Measurements from ENCODE around the gene TNS2. TPM values are rescaled to one million over a fixed set of nuclear protein-coding genes. Genes with fewer than 3 reads are reported as not detected.

Gene TNS2
- total RNA-seq, result 78.8 to 91.7 TPM (median 86.4 TPM) in 3 replicates

GRCh38 chr12:53049571-53050318 is at the start of gene TNS2:
Gene TNS2 (plus strand): TSS chr12:53050065. CDS start chr12:53050186, 121 bp downstream.
- peak in 1 of 2 experiments; percentile 24 for DNase-seq (ENCODE audit: low spot score in 2 of 2, unreplicated experiment in 2 of 2)
- Mint-ChIP-seq H3K4me1 (peaks cover 79% of the 10 kb centered on the region), H3K9me3 (no peaks in the 10 kb centered on the region), H3K4me3 (peak within 1 kb of the TSS; percentile 73), H3K36me3 (peaks cover 5% of the 10 kb centered on the region), H3K27me3 (ENCODE audit: low read depth) (no peaks in the 10 kb centered on the region), H3K27ac (peak within 1 kb of the TSS; percentile 97)
- no peak for TF ChIP-seq CTCF (IDR thresholded peaks at IDR 0.05; ENCODE audit: unreplicated experiment)

GRCh38 chr12:53004178-53004577 is 45.7 kb upstream of the TNS2 start:
- Mint-ChIP-seq H3K4me3 (peak overlapping the region; percentile 99), H3K4me1 (peaks cover 33% of the 10 kb centered on the region), H3K27me3 (ENCODE audit: low read depth) (no peaks in the 10 kb centered on the region), H3K9me3 (no peaks in the 10 kb centered on the region), H3K36me3 (no peaks in the 10 kb centered on the region), H3K27ac (peak overlapping the region; percentile 64)
- no peak for TF ChIP-seq CTCF (IDR thresholded peaks at IDR 0.05; ENCODE audit: unreplicated experiment)
- no peak for DNase-seq (ENCODE audit: low spot score in 2 of 2, unreplicated experiment in 2 of 2)

- DNase-seq (ENCODE audit: low spot score in 2 of 2, unreplicated experiment in 2 of 2), result no peak
- Mint-ChIP-seq H3K27ac (peak overlapping the region; percentile 64), H3K9me3 (no peaks in the 10 kb centered on the region), H3K36me3 (no peaks in the 10 kb centered on the region), H3K4me1 (peaks cover 36% of the 10 kb centered on the region), H3K27me3 (ENCODE audit: low read depth) (no peaks in the 10 kb centered on the region), H3K4me3 (peak overlapping the region; percentile 99)
- TF ChIP-seq CTCF (IDR thresholded peaks at IDR 0.05; ENCODE audit: unreplicated experiment), result no peak
These were observed 45.3 kb upstream of the TNS2 start for GRCh38 chr12:53004582-53004981.

GRCh38 chr12:53005215-53005985 is 44.5 kb upstream of the TNS2 start:
- H3K4me1 Mint-ChIP-seq, result peaks cover 44% of the 10 kb centered on the region
- H3K27ac Mint-ChIP-seq, result peak overlapping the region; percentile 100
- H3K4me3 Mint-ChIP-seq, result peak overlapping the region; percentile 99
- H3K9me3 Mint-ChIP-seq, result no peaks in the 10 kb centered on the region
- no peaks in the 10 kb centered on the region for H3K27me3 Mint-ChIP-seq (ENCODE audit: low read depth)
- TF ChIP-seq CTCF (IDR thresholded peaks at IDR 0.05; ENCODE audit: unreplicated experiment), result no peak
- no peaks in the 10 kb centered on the region for H3K36me3 Mint-ChIP-seq
- DNase-seq (ENCODE audit: low spot score in 2 of 2, unreplicated experiment in 2 of 2), result no peak

GRCh38 chr12:53005986-53006809 is 43.7 kb upstream of the TNS2 start, which contains the start of gene EIF4B:
Gene EIF4B (plus strand): TSS chr12:53006456. CDS start chr12:53006484, 28 bp downstream.
- H3K36me3 Mint-ChIP-seq, result no peaks in the 10 kb centered on the region
- DNase-seq (ENCODE audit: low spot score in 2 of 2, unreplicated experiment in 2 of 2), result peak; percentile 99 to 100
- no peaks in the 10 kb centered on the region for H3K9me3 Mint-ChIP-seq
- H3K4me3 Mint-ChIP-seq, result peak within 1 kb of the TSS; percentile 99
- no peak for TF ChIP-seq CTCF (IDR thresholded peaks at IDR 0.05; ENCODE audit: unreplicated experiment)
- H3K27ac Mint-ChIP-seq, result peak within 1 kb of the TSS; percentile 100
- H3K4me1 Mint-ChIP-seq, result peaks cover 45% of the 10 kb centered on the region
- H3K27me3 Mint-ChIP-seq (ENCODE audit: low read depth), result no peaks in the 10 kb centered on the region

All from mesothelial cell of epicardium (in vitro differentiated cells).